Testis (tissue), 2 donors: ENCODE measurements around the gene IPO9.

ENCODE experiments used
- CTCF ChIP-seq, 3 experiments: fragments of 450-650 bp in 2 of 3; fragments of 200-600 bp in 1 of 3; sonication (generic) in 1 of 3; IDR thresholded peaks; one replicate each; pipeline ENCODE4 v1.5.1; 2016 to 2019; ENCODE audit warnings: antibody characterized with exemption in 3 of 3, mild to moderate bottlenecking in 2 of 3, moderate library complexity in 1 of 3
- POLR2A ChIP-seq: fragments of 450-650 bp; IDR thresholded peaks from one replicate; pipeline ENCODE4 v1.6.1; 2017; ENCODE audit warnings: antibody characterized with exemption, mild to moderate bottlenecking, moderate library complexity

GRCh38 chr1:201818971-201819750, 9.8 kb upstream of the IPO9 start:
- TF ChIP-seq CTCF (IDR thresholded peaks at IDR 0.05) = no peak
- no peak for TF ChIP-seq POLR2A
